Measurements from ENCODE around the gene TNS4.

The TNS4 gene

GRCh38 chr17:40536295-40537171 is 35.1 kb upstream of the TNS4 start:
- FAIRE-seq, result no peak
- DNase-seq (ENCODE audit: insufficient read length, low spot score), result peak; percentile 54

DNA sequence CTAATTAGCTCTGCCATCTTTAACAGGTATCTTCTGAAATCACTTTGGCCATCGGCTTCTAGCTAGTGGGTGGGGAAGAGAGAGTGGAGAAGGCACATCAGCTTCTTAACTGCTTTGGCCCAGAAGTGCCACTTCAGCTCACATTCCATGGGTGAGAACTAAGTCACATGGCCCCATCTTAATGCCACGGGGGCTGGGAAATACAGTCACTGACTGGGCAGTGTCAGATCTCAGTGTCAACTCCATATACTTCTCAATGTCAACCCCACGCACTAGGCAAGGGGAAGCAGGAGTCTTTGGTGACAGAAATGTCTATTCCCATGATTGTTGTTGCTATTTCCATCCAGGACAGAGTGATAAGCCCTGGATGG is 34.5 kb upstream of the TNS4 start:
- DNase-seq (ENCODE audit: insufficient read length, low spot score) (no peak), FAIRE-seq (no peak)

GRCh38 chr17:40535438-40535837 is 34.0 kb upstream of the TNS4 start:
- DNase-seq (ENCODE audit: insufficient read length, low spot score) (no peak), FAIRE-seq (no peak)

GRCh38 chr17:40534371-40535189 is 33.2 kb upstream of the TNS4 start:
- DNase-seq (ENCODE audit: insufficient read length, low spot score), result no peak
- no peak for FAIRE-seq

- no peak for FAIRE-seq
These were observed 32.5 kb upstream of the TNS4 start for GRCh38 chr17:40533896-40534295.

GRCh38 chr17:40532520-40533253 is 31.3 kb upstream of the TNS4 start:
- FAIRE-seq (peak; percentile 54), DNase-seq (ENCODE audit: insufficient read length, low spot score) (no peak)

More at GRCh38 chr17:40533896-40534295, 32.5 kb upstream of the TNS4 start:
- DNase-seq (ENCODE audit: insufficient read length, low spot score), result no peak

- FAIRE-seq, result no peak
- DNase-seq (ENCODE audit: insufficient read length, low spot score), result no peak
These were observed 29.9 kb upstream of the TNS4 start for GRCh38 chr17:40531051-40531991.

DNA sequence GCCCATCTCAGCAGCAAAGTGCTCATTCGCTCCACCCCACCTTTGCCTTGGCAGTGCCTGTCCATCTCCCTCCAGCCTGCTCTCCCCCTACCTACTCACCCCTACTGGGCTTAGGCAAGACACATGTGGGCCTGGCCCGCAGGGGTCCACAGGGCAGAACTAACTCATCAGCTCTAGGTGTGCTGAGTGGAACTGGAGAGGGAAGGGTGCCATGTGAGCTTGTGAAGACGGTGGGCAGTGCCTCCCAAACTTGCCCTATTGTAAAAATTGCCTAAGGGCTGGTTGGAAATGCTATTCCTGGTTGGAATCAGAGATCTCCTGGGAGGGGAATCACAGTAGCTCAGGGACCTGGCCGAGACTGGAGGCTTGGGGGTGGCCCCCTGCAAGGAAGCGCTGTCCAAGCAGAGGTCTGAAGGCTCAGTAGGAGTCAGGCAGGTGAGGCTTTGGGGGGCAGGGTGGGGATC is 29.1 kb upstream of the TNS4 start:
- DNase-seq (ENCODE audit: insufficient read length, low spot score) (no peak), FAIRE-seq (no peak)

- FAIRE-seq (no peak), DNase-seq (ENCODE audit: insufficient read length, low spot score) (no peak)
These were observed 28.6 kb upstream of the TNS4 start for GRCh38 chr17:40529991-40530390.

DNA sequence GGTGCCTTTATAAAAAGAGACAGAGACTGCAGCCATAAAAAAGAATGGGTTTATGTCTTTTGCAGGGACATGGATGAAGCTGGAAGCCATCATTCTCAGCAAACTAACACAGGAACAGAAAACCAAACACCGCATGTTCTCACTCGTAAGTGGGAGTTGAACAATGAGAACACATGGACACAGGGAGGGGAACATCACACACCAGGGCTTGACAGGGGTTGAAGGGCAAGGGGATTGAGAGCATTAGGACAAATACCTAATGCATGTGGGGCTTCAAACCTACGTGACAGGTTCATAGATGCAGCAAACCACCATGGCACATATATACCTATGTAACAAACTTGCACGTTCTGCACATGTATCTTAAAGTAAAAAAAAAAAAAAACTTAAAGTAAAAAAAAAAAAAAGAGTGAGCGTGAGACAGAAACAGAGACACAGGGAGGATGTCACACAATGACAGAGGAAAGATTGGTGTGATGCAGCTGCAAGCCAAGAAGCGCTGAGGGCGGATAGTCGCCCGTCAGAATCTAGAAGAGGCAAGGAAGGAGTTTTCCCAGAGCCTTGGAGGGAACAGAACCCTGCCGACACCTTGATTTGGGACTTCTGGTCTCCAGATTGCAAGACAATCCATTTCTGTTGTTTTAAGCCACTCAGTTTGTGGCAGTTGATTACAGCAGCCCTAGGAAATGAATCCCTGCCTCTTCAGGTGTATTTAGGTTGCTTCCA is 27.4 kb upstream of the TNS4 start:
- FAIRE-seq, result no peak
- DNase-seq (ENCODE audit: insufficient read length, low spot score), result no peak

GRCh38 chr17:40526668-40527067 is 25.2 kb upstream of the TNS4 start:
- no peak for FAIRE-seq

DNA sequence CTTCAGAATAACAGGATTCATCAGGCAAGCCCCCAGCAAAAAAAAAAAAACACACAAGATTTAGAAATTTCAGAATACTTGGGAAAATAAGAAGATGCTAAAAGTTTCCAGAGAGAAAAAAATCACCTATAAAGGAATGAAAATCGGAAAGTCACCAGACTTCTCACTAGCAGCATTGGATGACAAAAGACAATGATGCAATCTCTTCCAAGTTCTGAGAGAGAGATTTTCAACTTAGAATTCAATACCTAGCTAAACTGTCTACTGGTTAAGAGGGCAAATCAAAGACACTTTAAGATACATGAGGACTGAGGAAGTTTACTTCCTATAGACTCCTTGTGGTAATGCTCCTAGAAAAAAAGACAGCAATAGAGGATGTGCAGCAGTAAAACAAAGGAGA is 23.9 kb upstream of the TNS4 start:
- no peak for FAIRE-seq
- DNase-seq (ENCODE audit: insufficient read length, low spot score), result no peak

More at GRCh38 chr17:40526668-40527067, 25.2 kb upstream of the TNS4 start:
- no peak for DNase-seq (ENCODE audit: insufficient read length, low spot score)

DNA sequence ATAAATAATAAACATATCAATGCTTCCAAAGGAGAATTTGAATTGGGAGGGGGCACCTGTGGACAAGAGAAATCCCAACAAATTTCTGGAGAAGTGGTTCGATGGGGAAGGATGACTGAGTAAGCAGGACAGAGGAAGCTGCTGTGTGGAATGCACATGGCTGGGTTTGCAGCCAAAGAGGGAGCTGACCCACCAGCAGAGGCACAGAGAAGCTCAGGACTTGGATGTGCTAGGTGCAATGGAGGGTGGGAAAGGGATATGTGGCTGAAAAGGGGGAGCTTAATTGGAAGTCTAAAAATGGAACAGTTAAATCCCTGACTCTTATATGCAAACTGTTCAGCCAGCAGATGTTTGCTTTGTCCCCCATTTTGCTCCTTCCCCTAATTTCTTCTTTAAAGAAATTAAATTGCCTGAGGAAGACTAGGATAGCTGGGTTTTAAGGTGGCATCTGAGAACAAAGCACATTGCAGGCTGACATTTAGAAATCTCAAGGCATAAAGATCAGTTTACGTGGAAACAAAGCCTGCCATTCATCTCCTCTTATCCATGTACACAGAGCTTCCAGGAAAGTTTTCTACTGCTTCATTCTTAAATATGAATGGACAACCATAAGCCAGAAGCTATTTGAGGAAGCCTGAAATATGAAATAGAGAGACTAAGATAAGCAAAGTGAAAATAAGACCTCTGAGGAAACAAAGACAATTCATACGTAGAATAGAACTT is 23.0 kb upstream of the TNS4 start:
- FAIRE-seq, result peak; percentile 46

DNA sequence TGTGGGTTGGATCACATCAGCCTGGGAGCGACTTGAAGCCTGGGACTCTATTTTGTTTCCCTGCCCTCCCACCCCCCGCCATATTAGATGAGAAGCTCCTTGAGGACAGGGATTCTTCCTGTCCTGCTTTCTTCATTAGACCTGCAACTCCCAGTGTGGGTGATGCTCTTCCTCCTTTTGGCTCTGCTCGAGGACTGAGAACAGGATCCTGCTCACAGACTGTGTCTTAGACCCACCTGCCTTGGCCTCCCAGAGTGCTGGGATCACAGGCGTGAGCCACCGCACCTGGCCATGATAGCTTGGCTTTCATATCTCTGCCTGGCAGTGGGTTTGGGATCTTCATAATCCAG is 21.5 kb upstream of the TNS4 start:
- FAIRE-seq (no peak), DNase-seq (ENCODE audit: insufficient read length, low spot score) (no peak)

More for the DNA sequence above, 23.0 kb upstream of the TNS4 start:
- no peak for DNase-seq (ENCODE audit: insufficient read length, low spot score)

- peak; percentile 80 for FAIRE-seq
- no peak for DNase-seq (ENCODE audit: insufficient read length, low spot score)
These were observed 21.0 kb upstream of the TNS4 start for GRCh38 chr17:40522250-40522960.

GRCh38 chr17:40520991-40521453 is 19.6 kb upstream of the TNS4 start:
- DNase-seq (ENCODE audit: insufficient read length, low spot score), result no peak
- peak; percentile 79 for FAIRE-seq

- FAIRE-seq (no peak), DNase-seq (ENCODE audit: insufficient read length, low spot score) (no peak)
These were observed 17.8 kb upstream of the TNS4 start for GRCh38 chr17:40519089-40519775.

All from HTR-8/SVneo (cell line).